ENCODE data around the gene CSNK1A1.

Gene CSNK1A1

GRCh38 chr5:149497357-149497756 lies 53.9 kb downstream of the CSNK1A1 start:
- Mint-ChIP-seq H3K4me3 (no peak overlapping the region), H3K36me3 (peaks cover 12% of the 10 kb centered on the region), H3K27me3 (no peaks in the 10 kb centered on the region), H3K9me3 (ENCODE audit: low read depth) (no peaks in the 10 kb centered on the region), H3K27ac (peak overlapping the region; percentile 78), H3K4me1 (ENCODE audit: low read depth) (no peaks in the 10 kb centered on the region)

- no peaks in the 10 kb centered on the region for H3K9me3 Mint-ChIP-seq (ENCODE audit: low read depth)
- peaks cover 12% of the 10 kb centered on the region for H3K36me3 Mint-ChIP-seq
- H3K4me3 Mint-ChIP-seq, result no peak overlapping the region
- no peaks in the 10 kb centered on the region for H3K4me1 Mint-ChIP-seq (ENCODE audit: low read depth)
- peak overlapping the region; percentile 22 for H3K27ac Mint-ChIP-seq
- H3K27me3 Mint-ChIP-seq, result no peaks in the 10 kb centered on the region
Observed at GRCh38 chr5:149496917-149497316, 54.3 kb downstream of the CSNK1A1 start.

GRCh38 chr5:149496166-149496565 lies 55.1 kb downstream of the CSNK1A1 start:
- H3K27me3 Mint-ChIP-seq, result no peaks in the 10 kb centered on the region
- no peaks in the 10 kb centered on the region for H3K9me3 Mint-ChIP-seq (ENCODE audit: low read depth)
- no peak overlapping the region for H3K4me3 Mint-ChIP-seq
- peaks cover 11% of the 10 kb centered on the region for H3K36me3 Mint-ChIP-seq
- no peaks in the 10 kb centered on the region for H3K4me1 Mint-ChIP-seq (ENCODE audit: low read depth)
- peak overlapping the region; percentile 22 for H3K27ac Mint-ChIP-seq

- Mint-ChIP-seq H3K36me3 (peaks cover 10% of the 10 kb centered on the region), H3K27ac (no peak overlapping the region), H3K27me3 (no peaks in the 10 kb centered on the region), H3K4me3 (no peak overlapping the region), H3K4me1 (ENCODE audit: low read depth) (no peaks in the 10 kb centered on the region), H3K9me3 (ENCODE audit: low read depth) (no peaks in the 10 kb centered on the region)
Observed at GRCh38 chr5:149495673-149496072, 55.6 kb downstream of the CSNK1A1 start.

- H3K36me3 Mint-ChIP-seq, result peaks cover 10% of the 10 kb centered on the region
- no peak overlapping the region for H3K27ac Mint-ChIP-seq
- H3K4me3 Mint-ChIP-seq, result no peak overlapping the region
- no peaks in the 10 kb centered on the region for H3K27me3 Mint-ChIP-seq
- H3K4me1 Mint-ChIP-seq (ENCODE audit: low read depth), result peaks cover 6% of the 10 kb centered on the region
- H3K9me3 Mint-ChIP-seq (ENCODE audit: low read depth), result no peaks in the 10 kb centered on the region
Observed at GRCh38 chr5:149493316-149493715, 57.9 kb downstream of the CSNK1A1 start.

GRCh38 chr5:149492781-149493180 lies 58.5 kb downstream of the CSNK1A1 start:
- Mint-ChIP-seq H3K4me3 (no peak overlapping the region), H3K4me1 (ENCODE audit: low read depth) (peaks cover 6% of the 10 kb centered on the region), H3K9me3 (ENCODE audit: low read depth) (no peaks in the 10 kb centered on the region), H3K27me3 (no peaks in the 10 kb centered on the region), H3K36me3 (peaks cover 10% of the 10 kb centered on the region), H3K27ac (no peak overlapping the region)

- Mint-ChIP-seq H3K4me1 (ENCODE audit: low read depth) (peaks cover 6% of the 10 kb centered on the region), H3K27ac (peak overlapping the region; percentile 22), H3K36me3 (peaks cover 7% of the 10 kb centered on the region), H3K4me3 (no peak overlapping the region), H3K9me3 (ENCODE audit: low read depth) (no peaks in the 10 kb centered on the region), H3K27me3 (no peaks in the 10 kb centered on the region)
Observed at GRCh38 chr5:149490599-149491485, 60.4 kb downstream of the CSNK1A1 start.

- Mint-ChIP-seq H3K27me3 (no peaks in the 10 kb centered on the region), H3K36me3 (peaks cover 6% of the 10 kb centered on the region), H3K9me3 (ENCODE audit: low read depth) (no peaks in the 10 kb centered on the region), H3K4me1 (ENCODE audit: low read depth) (peaks cover 6% of the 10 kb centered on the region), H3K27ac (no peak overlapping the region), H3K4me3 (no peak overlapping the region)
Observed at GRCh38 chr5:149489605-149490037, 61.6 kb downstream of the CSNK1A1 start.

- Mint-ChIP-seq H3K9me3 (ENCODE audit: low read depth) (no peaks in the 10 kb centered on the region), H3K27ac (no peak overlapping the region)
Observed at GRCh38 chr5:149488645-149489306, 62.5 kb downstream of the CSNK1A1 start.

GRCh38 chr5:149487672-149488071 lies 63.6 kb downstream of the CSNK1A1 start:
- Mint-ChIP-seq H3K4me1 (ENCODE audit: low read depth) (peaks cover 6% of the 10 kb centered on the region), H3K36me3 (no peaks in the 10 kb centered on the region), H3K9me3 (ENCODE audit: low read depth) (no peaks in the 10 kb centered on the region), H3K4me3 (no peak overlapping the region), H3K27ac (no peak overlapping the region), H3K27me3 (no peaks in the 10 kb centered on the region)

More at GRCh38 chr5:149488645-149489306, 62.5 kb downstream of the CSNK1A1 start:
- H3K27me3 Mint-ChIP-seq, result no peaks in the 10 kb centered on the region
- peaks cover 2% of the 10 kb centered on the region for H3K36me3 Mint-ChIP-seq
- peaks cover 6% of the 10 kb centered on the region for H3K4me1 Mint-ChIP-seq (ENCODE audit: low read depth)
- no peak overlapping the region for H3K4me3 Mint-ChIP-seq

- no peak overlapping the region for H3K4me3 Mint-ChIP-seq
- H3K9me3 Mint-ChIP-seq (ENCODE audit: low read depth), result no peaks in the 10 kb centered on the region
- H3K4me1 Mint-ChIP-seq (ENCODE audit: low read depth), result peaks cover 6% of the 10 kb centered on the region
- H3K27ac Mint-ChIP-seq, result no peak overlapping the region
- no peaks in the 10 kb centered on the region for H3K36me3 Mint-ChIP-seq
- H3K27me3 Mint-ChIP-seq, result no peaks in the 10 kb centered on the region
Observed at GRCh38 chr5:149486726-149487635, 64.3 kb downstream of the CSNK1A1 start.

- H3K4me3 Mint-ChIP-seq, result no peak overlapping the region
- no peaks in the 10 kb centered on the region for H3K9me3 Mint-ChIP-seq (ENCODE audit: low read depth)
- no peaks in the 10 kb centered on the region for H3K36me3 Mint-ChIP-seq
- no peaks in the 10 kb centered on the region for H3K27me3 Mint-ChIP-seq
- peaks cover 6% of the 10 kb centered on the region for H3K4me1 Mint-ChIP-seq (ENCODE audit: low read depth)
- no peak overlapping the region for H3K27ac Mint-ChIP-seq
Observed at GRCh38 chr5:149485655-149486615, 65.3 kb downstream of the CSNK1A1 start.

- no peak overlapping the region for H3K27ac Mint-ChIP-seq
- H3K27me3 Mint-ChIP-seq, result no peaks in the 10 kb centered on the region
- no peaks in the 10 kb centered on the region for H3K36me3 Mint-ChIP-seq
- no peaks in the 10 kb centered on the region for H3K4me1 Mint-ChIP-seq (ENCODE audit: low read depth)
- H3K9me3 Mint-ChIP-seq (ENCODE audit: low read depth), result no peaks in the 10 kb centered on the region
- no peak overlapping the region for H3K4me3 Mint-ChIP-seq
Observed at GRCh38 chr5:149481485-149481884, 69.8 kb downstream of the CSNK1A1 start.

GRCh38 chr5:149478761-149479160 lies 72.5 kb downstream of the CSNK1A1 start:
- no peaks in the 10 kb centered on the region for H3K4me1 Mint-ChIP-seq (ENCODE audit: low read depth)
- H3K9me3 Mint-ChIP-seq (ENCODE audit: low read depth), result no peaks in the 10 kb centered on the region
- no peak overlapping the region for H3K27ac Mint-ChIP-seq
- no peak overlapping the region for H3K4me3 Mint-ChIP-seq
- H3K27me3 Mint-ChIP-seq, result no peaks in the 10 kb centered on the region
- no peaks in the 10 kb centered on the region for H3K36me3 Mint-ChIP-seq

All from activated naive CD8-positive, alpha-beta T cell (primary cell).